H1 (cell line): Measurements from ENCODE around the gene STX8. TPM values are rescaled to one million over a fixed set of nuclear protein-coding genes. Genes with fewer than 3 reads are reported as not detected.

Experiments used
- CTCF ChIA-PET: fragments of 300-600 bp; sonication (Branson Sonifier 250); formaldehyde crosslinking; loops from one replicate; lab custom pipeline; 2021; ENCODE audit not compliant: partially characterized antibody; lab: Charles Lee
- POLR2A ChIA-PET: fragments of 300-600 bp; sonication (Branson Sonifier 250); formaldehyde crosslinking; loops from one replicate; lab custom pipeline; 2021; ENCODE audit warnings: inconsistent platforms; ENCODE audit not compliant: partially characterized antibody; lab: Charles Lee
- DNase-seq, 2 experiments: peaks; one replicate each; pipeline versions ENCODE4 v3.0.0 to v3.0.0-alpha.2; 2010 to 2022; ENCODE audit warnings: low spot score in 2 of 2, low read depth in 1 of 2, mixed read lengths in 1 of 2
- FAIRE-seq: peaks from 2 replicates; lab custom pipeline; 2011; peaks lifted over from hg19 to GRCh38; lab: Jason Lieb, UNC
- H2AFZ ChIP-seq: 2 replicates; pipeline ENCODE4 v1.8.1; 2012; ENCODE audit warnings: low read length, inconsistent platforms
- H2AK5ac ChIP-seq: 2 replicates; pipeline ENCODE4 v1.6.1; 2013; ENCODE audit warnings: low read depth, low read length
- H2BK120ac ChIP-seq: replicated peaks from 2 replicates; pipeline ENCODE3; 2013; ENCODE audit warnings: low read depth, low read length, inconsistent platforms
- H2BK12ac ChIP-seq: 2 replicates; pipeline ENCODE4 v1.6.1; 2013; ENCODE audit warnings: low read depth, low read length
- H2BK15ac ChIP-seq: 2 replicates; pipeline ENCODE4 v1.6.1; 2013; ENCODE audit warnings: low read length
- H2BK20ac ChIP-seq: 2 replicates; pipeline ENCODE4 v1.6.1; 2013; ENCODE audit warnings: low read length
- H2BK5ac ChIP-seq: 2 replicates; pipeline ENCODE4 v1.6.1; 2013; ENCODE audit warnings: low read depth, low read length
- H3K14ac ChIP-seq: 2 replicates; pipeline ENCODE4 v1.6.1; 2013; ENCODE audit warnings: inconsistent platforms; ENCODE audit not compliant: insufficient read length
- H3K18ac ChIP-seq: 2 replicates; pipeline ENCODE4 v1.6.1; 2013; ENCODE audit warnings: low read length; ENCODE audit errors: extremely low read depth
- H3K23ac ChIP-seq: 2 replicates; pipeline ENCODE4 v1.6.1; 2013; ENCODE audit warnings: inconsistent platforms; ENCODE audit not compliant: insufficient read length
- H3K23me2 ChIP-seq: 2 replicates; pipeline ENCODE4 v1.6.1; 2013; ENCODE audit warnings: low read depth, low read length
- H3K27ac ChIP-seq: 2 replicates; pipeline ENCODE4 v1.6.1; 2011; ENCODE audit warnings: low read depth, low read length, inconsistent platforms
- H3K27me3 ChIP-seq, 4 experiments: replicated peaks in 1 of 4; 1 replicate in 1 of 4; 2 replicates in 3 of 4; pipeline versions ENCODE4 v1.6.1 to v1.8.1; 2011 to 2013; ENCODE audit warnings: low read length in 3 of 4, mild to moderate bottlenecking in 3 of 4, inconsistent platforms in 2 of 4, mixed read lengths in 2 of 4, moderate library complexity in 1 of 4; ENCODE audit not compliant: control insufficient read depth in 3 of 4, insufficient read depth in 3 of 4; ENCODE audit errors: extremely low read depth in 1 of 4
- H3K36me3 ChIP-seq, 4 experiments: 2 replicates each; pipeline versions ENCODE4 v1.6.1 to v1.8.1; 2011 to 2013; ENCODE audit warnings: mild to moderate bottlenecking in 4 of 4, low read length in 3 of 4, moderate library complexity in 2 of 4, control low read depth in 1 of 4, inconsistent platforms in 1 of 4; ENCODE audit not compliant: insufficient read depth in 4 of 4, control insufficient read depth in 2 of 4
- H3K4ac ChIP-seq: replicated peaks from 2 replicates; pipeline ENCODE3; 2013; ENCODE audit warnings: low read length, low read depth, mixed read lengths, inconsistent platforms; ENCODE audit not compliant: insufficient read length
- H3K4me1 ChIP-seq, 4 experiments: replicated peaks in 1 of 4; 1 replicate in 1 of 4; 2 replicates in 3 of 4; pipeline versions ENCODE4 v1.6.1 to v1.8.1; 2011 to 2013; ENCODE audit warnings: low read length in 3 of 4, inconsistent platforms in 2 of 4, mixed read lengths in 1 of 4; ENCODE audit not compliant: insufficient read depth in 4 of 4, control insufficient read depth in 3 of 4
- H3K4me2 ChIP-seq, 2 experiments: 2 replicates each; pipeline versions ENCODE4 v1.6.1 to v1.8.1; 2011 to 2013; ENCODE audit warnings: low read depth in 2 of 2, low read length in 2 of 2, control low read depth in 1 of 2, inconsistent platforms in 1 of 2, mild to moderate bottlenecking in 1 of 2; ENCODE audit not compliant: insufficient read depth in 1 of 2
- H3K4me3 ChIP-seq, 4 experiments: fragments of 200-600, 300-600 bp in 1 of 4; sonication (generic), shearing (Covaris generic), sonication (Bioruptor Twin) in 1 of 4; 2 replicates each; pipeline versions ENCODE4 v1.5.1 to v1.8.1; 2011 to 2016; ENCODE audit warnings: low read length in 4 of 4, low read depth in 3 of 4, control low read depth in 2 of 4, inconsistent platforms in 2 of 4, mild to moderate bottlenecking in 2 of 4, mixed read lengths in 1 of 4, moderate library complexity in 1 of 4; ENCODE audit not compliant: insufficient read depth in 2 of 4; ENCODE audit errors: extremely low read depth in 1 of 4
- H3K56ac ChIP-seq: replicated peaks from 2 replicates; pipeline ENCODE3; 2013; ENCODE audit warnings: low read depth, mild to moderate bottlenecking, mixed read lengths, low read length, inconsistent platforms; ENCODE audit not compliant: insufficient read length
- H3K79me1 ChIP-seq: 2 replicates; pipeline ENCODE4 v1.6.1; 2013; ENCODE audit warnings: low read depth, low read length, control low read depth
- H3K79me2 ChIP-seq, 2 experiments: 2 replicates each; pipeline versions ENCODE4 v1.6.1 to v1.8.1; 2012 to 2013; ENCODE audit warnings: low read length in 2 of 2, mild to moderate bottlenecking in 2 of 2, inconsistent platforms in 1 of 2; ENCODE audit not compliant: insufficient read depth in 2 of 2, control insufficient read depth in 1 of 2
- H3K9ac ChIP-seq, 4 experiments: replicated peaks in 1 of 4; 1 replicate in 1 of 4; 2 replicates in 3 of 4; pipeline versions ENCODE4 v1.6.1 to v1.8.1; 2011 to 2013; ENCODE audit warnings: low read depth in 3 of 4, low read length in 3 of 4, control low read depth in 2 of 4, mild to moderate bottlenecking in 2 of 4, moderate library complexity in 2 of 4, inconsistent platforms in 1 of 4; ENCODE audit errors: extremely low read depth in 1 of 4
- H3K9me3 ChIP-seq, 2 experiments: 2 replicates each; pipeline versions ENCODE4 v1.6.1 to v1.8.1; 2012 to 2013; ENCODE audit warnings: mild to moderate bottlenecking in 2 of 2, moderate library complexity in 2 of 2, control low read depth in 1 of 2, inconsistent platforms in 1 of 2, low read depth in 1 of 2, low read length in 1 of 2, mixed read lengths in 1 of 2; ENCODE audit not compliant: insufficient read depth in 2 of 2
- H4K20me1 ChIP-seq, 2 experiments: replicated peaks in 1 of 2; 2 replicates each; pipeline versions ENCODE3 to v1.8.1; 2011 to 2013; ENCODE audit warnings: inconsistent platforms in 2 of 2, low read length in 2 of 2, mild to moderate bottlenecking in 1 of 2; ENCODE audit not compliant: insufficient read depth in 2 of 2, control insufficient read depth in 1 of 2
- H4K5ac ChIP-seq: 2 replicates; pipeline ENCODE4 v1.6.1; 2013; ENCODE audit warnings: low read length, low read depth, mixed read lengths, inconsistent platforms; ENCODE audit not compliant: insufficient read length
- H4K8ac ChIP-seq: 2 replicates; pipeline ENCODE4 v1.8.0; 2013; ENCODE audit warnings: mild to moderate bottlenecking, moderate library complexity, low read length, inconsistent platforms; ENCODE audit not compliant: insufficient read depth; ENCODE audit errors: extremely low read depth
- H4K91ac ChIP-seq: replicated peaks from 2 replicates; pipeline ENCODE3; 2013; ENCODE audit warnings: low read length, mixed read lengths, inconsistent platforms; ENCODE audit not compliant: insufficient read length
- CBX8 ChIP-seq: fragments of 300-800, 300-1000 bp; sonication (generic); IDR thresholded peaks from 2 replicates; pipeline ENCODE4 v1.7.1; 2016; ENCODE audit warnings: low read depth, low read length, borderline replicate concordance
- GABPA ChIP-seq: IDR thresholded peaks from 2 replicates; pipeline ENCODE4 v1.6.1; 2011; ENCODE audit warnings: mild to moderate bottlenecking, low read length, moderate library complexity, borderline replicate concordance; ENCODE audit not compliant: insufficient read depth
- JUN ChIP-seq: IDR thresholded peaks from 2 replicates; pipeline ENCODE4 v1.6.1; 2011; ENCODE audit warnings: low read depth, mild to moderate bottlenecking, improper control_type of control experiment, low read length
- KDM4A ChIP-seq: IDR thresholded peaks from one replicate; pipeline ENCODE4 v1.7.1; 2012; ENCODE audit warnings: low read depth, mild to moderate bottlenecking, moderate library complexity, low read length, inconsistent platforms; ENCODE audit not compliant: severe bottlenecking
- NANOG ChIP-seq: IDR thresholded peaks from 2 replicates; pipeline ENCODE4 v1.6.1; 2011; ENCODE audit warnings: low read length, low read depth, mild to moderate bottlenecking, inconsistent platforms; ENCODE audit not compliant: insufficient read depth, poor library complexity, severe bottlenecking
- PHF8 ChIP-seq: fragments of 200-600 bp; sonication (generic); conservative IDR thresholded peaks from 2 replicates; pipeline ENCODE4 v1.7.1; 2012; ENCODE audit warnings: low read depth, mild to moderate bottlenecking, inconsistent platforms, low read length, moderate library complexity
- POU5F1 ChIP-seq: IDR thresholded peaks from 2 replicates; pipeline ENCODE4 v1.6.1; 2011; ENCODE audit warnings: low read depth, mild to moderate bottlenecking, low read length, moderate library complexity
- RXRA ChIP-seq: IDR thresholded peaks from 2 replicates; pipeline ENCODE4 v1.6.1; 2011; ENCODE audit warnings: low read depth, mild to moderate bottlenecking, low read length, moderate library complexity; ENCODE audit not compliant: insufficient read depth
- SAP30 ChIP-seq: fragments of 300-600 bp; sonication (generic); IDR thresholded peaks from 2 replicates; pipeline ENCODE4 v1.7.1; 2012; ENCODE audit warnings: low read length, moderate library complexity, mild to moderate bottlenecking, inconsistent platforms; ENCODE audit not compliant: insufficient read depth, insufficient replicate concordance
- SIRT6 ChIP-seq: IDR thresholded peaks from one replicate; pipeline ENCODE4 v1.7.1; 2012; ENCODE audit warnings: low read length, inconsistent platforms
- SP4 ChIP-seq: IDR thresholded peaks from 2 replicates; pipeline ENCODE4 v1.6.1; 2012; ENCODE audit warnings: low read length, inconsistent platforms
- TAF7 ChIP-seq: optimal IDR thresholded peaks from 2 replicates; pipeline ENCODE3; 2011; ENCODE audit warnings: low read depth, mild to moderate bottlenecking, inconsistent platforms, low read length, moderate library complexity, borderline replicate concordance
- WGBS, 2 experiments: shearing (Covaris generic) in 1 of 2; methylation state at CpG; one replicate each; pipeline versions ENCODE4 v1.1.6 to v1.1.7; 2013 to 2015; ENCODE audit warnings: low lambda C conversion rate in 2 of 2, mixed read lengths in 2 of 2, inconsistent platforms in 1 of 2, low coverage in 1 of 2, missing lambda C conversion rate in 1 of 2; ENCODE audit not compliant: insufficient replicate concordance in 2 of 2, insufficient coverage in 1 of 2, insufficient read length in 1 of 2; ENCODE audit errors: extremely low coverage in 1 of 2, missing lambda C conversion rate in 1 of 2; 5-methylcytosine and 5-hydroxymethylcytosine counted together
- polyA plus RNA-seq, 7 experiments: library from polyadenylated mRNA; depleted of rRNA in 3 of 7; stranded (reverse) in 5 of 7; unstranded in 2 of 7; fragments of >200 nt in 5 of 7; fragments of 200-250 nt in 2 of 7; gene quantifications; 1 replicate in 5 of 7; 2 replicates in 1 of 7; 4 replicates in 1 of 7; pipeline versions ENCODE4 v1.2.1 to v1.2.3, GENCODE V29; 2011 to 2013; ENCODE audit warnings: missing spikeins in 2 of 7, mixed read lengths in 2 of 7
- total RNA-seq: library from RNA; stranded (reverse); fragmentation: NEBNext Ultra II Directional; extraction: Animal tissue kit (Norgen Biotek cat#: 25700); gene quantifications from 2 replicates; pipeline ENCODE4 v1.2.1, GENCODE V29; 2021

STX8 gene
- total and polyA plus RNA-seq, 2 of the 8 experiments (the other 6 are each of a cell fraction or from before 2014, with no cell fraction given), result 22.8 to 42.5 TPM

GRCh38 chr17:9468532-9468931 is 107.1 kb downstream of the STX8 start:
- no peak overlapping the region for H2BK12ac ChIP-seq
- no peak overlapping the region for H2BK15ac ChIP-seq
- H3K4me2 ChIP-seq, result no peak overlapping the region
- 80% methylated on average over 10 of the region's 10 CpGs; no CpG with 5 or more reads in 1 of the 2 experiments for WGBS, 2 experiments
- H4K91ac ChIP-seq, result no peak overlapping the region
- H3K79me2 ChIP-seq, result no peaks in the 10 kb centered on the region
- H3K79me1 ChIP-seq, result no peaks in the 10 kb centered on the region
- H3K56ac ChIP-seq, result no peak overlapping the region
- no peak overlapping the region for H2BK5ac ChIP-seq
- ChIA-PET POLR2A (no interaction called here), CTCF (interaction anchor here (1.0 to 3.3 kb wide), 8 partner anchors 13 to 139 kb away, joined by 3 to 11 read pairs (median 4); no protein-coding TSS in a partner anchor)
- no peak overlapping the region for H2AK5ac ChIP-seq
- H3K23ac ChIP-seq, result no peak overlapping the region
- no peaks in the 10 kb centered on the region for H4K20me1 ChIP-seq
- no peak overlapping the region for H3K4ac ChIP-seq
- H3K36me3 ChIP-seq, result no peaks in the 10 kb centered on the region
- no peak overlapping the region for H4K8ac ChIP-seq
- no peak overlapping the region for H3K9ac ChIP-seq
- no peaks in the 10 kb centered on the region; a peak in 1 of 7 replicates for H3K4me1 ChIP-seq
- H4K5ac ChIP-seq, result no peak overlapping the region
- H2BK120ac ChIP-seq, result no peak overlapping the region
- FAIRE-seq (no peak), DNase-seq (no peak)
- no peak overlapping the region for H3K4me3 ChIP-seq
- no peak overlapping the region for H3K18ac ChIP-seq
- no peak overlapping the region for H2BK20ac ChIP-seq
- no peak overlapping the region for H2AFZ ChIP-seq
- H3K27me3 ChIP-seq, result no peaks in the 10 kb centered on the region
- no peaks in the 10 kb centered on the region for H3K9me3 ChIP-seq
- no peak overlapping the region for H3K14ac ChIP-seq
- H3K27ac ChIP-seq, result no peak overlapping the region
- no peaks in the 10 kb centered on the region for H3K23me2 ChIP-seq
- TF ChIP-seq TAF7 (no peak), RXRA (no peak), SIRT6 (no peak), SP4 (no peak), SAP30 (no peak), KDM4A (no peak), POU5F1 (no peak), PHF8 (no peak), JUN (no peak), CBX8 (no peak), GABPA (no peak), NANOG (no peak)
